HepG2 (cell line): ENCODE data around the gene AGAP1. TPM values are rescaled to one million over a fixed set of nuclear protein-coding genes. Genes with fewer than 3 reads are reported as not detected.

Experiments
- AHDC1 ChIP-seq: sonication (generic); formaldehyde crosslinking; IDR thresholded peaks from 2 replicates; pipeline ENCODE4 v1.5.1; 2020; ENCODE audit warnings: mild to moderate bottlenecking, missing genetic modification reagents, borderline replicate concordance
- DNMT3B ChIP-seq: conservative IDR thresholded peaks from 2 replicates; pipeline ENCODE4 v1.6.1; 2016; ENCODE audit warnings: missing biosample characterization, control low read depth
- MAFG ChIP-seq: sonication (generic); formaldehyde crosslinking; IDR thresholded peaks from 2 replicates; pipeline ENCODE4 v1.5.1; 2020; ENCODE audit warnings: mild to moderate bottlenecking, missing genetic modification reagents
- NCOA2 ChIP-seq: sonication (generic); formaldehyde crosslinking; IDR thresholded peaks from 2 replicates; pipeline ENCODE4 v1.8.0; 2022; ENCODE audit warnings: inconsistent platforms
- NR3C1 ChIP-seq: sonication (generic); formaldehyde crosslinking; IDR thresholded peaks from 2 replicates; pipeline ENCODE4 v1.4.0; 2020; ENCODE audit warnings: missing genetic modification reagents
- PBX2 ChIP-seq: IDR thresholded peaks from 2 replicates; pipeline ENCODE4 v1.6.1; 2016; ENCODE audit warnings: control low read depth
- RFX5 ChIP-seq: IDR thresholded peaks from 2 replicates; pipeline ENCODE4 v1.6.1; 2011; ENCODE audit warnings: low read depth, low read length, improper control_type of control experiment
- SIX1 ChIP-seq: sonication (generic); formaldehyde crosslinking; IDR thresholded peaks from 2 replicates; pipeline ENCODE4 v1.4.0; 2020; ENCODE audit warnings: missing genetic modification reagents, borderline replicate concordance
- SRSF4 ChIP-seq: fragments of 200-400 bp; formaldehyde crosslinking; IDR thresholded peaks from one replicate; pipeline ENCODE4 v1.6.1; 2018; ENCODE audit warnings: mild to moderate bottlenecking, low read depth, low read length, moderate library complexity; ENCODE audit not compliant: poor library complexity, severe bottlenecking
- TEAD3 ChIP-seq: optimal IDR thresholded peaks from 2 replicates; pipeline ENCODE3; 2016; ENCODE audit warnings: borderline replicate concordance
- YY1 ChIP-seq: IDR thresholded peaks from 2 replicates; pipeline ENCODE4 v1.6.1; 2011; ENCODE audit warnings: low read length, low read depth, moderate library complexity, mild to moderate bottlenecking; ENCODE audit not compliant: insufficient read depth, insufficient replicate concordance
- ZMYM3 ChIP-seq: sonication (generic); formaldehyde crosslinking; IDR thresholded peaks from 2 replicates; pipeline ENCODE4 v1.5.1; 2020; ENCODE audit warnings: mild to moderate bottlenecking, missing genetic modification reagents
- ZNF263 ChIP-seq: sonication (generic); formaldehyde crosslinking; IDR thresholded peaks from 2 replicates; pipeline ENCODE4 v1.4.0; 2020; ENCODE audit warnings: missing genetic modification reagents
- ZNF432 ChIP-seq: sonication (generic); formaldehyde crosslinking; IDR thresholded peaks from 2 replicates; pipeline ENCODE4 v1.5.0; 2020; ENCODE audit warnings: missing genetic modification reagents, mild to moderate bottlenecking, borderline replicate concordance
- ZNF503 ChIP-seq: sonication (generic); formaldehyde crosslinking; IDR thresholded peaks from 2 replicates; pipeline ENCODE4 v1.4.0; 2020; ENCODE audit warnings: missing genetic modification reagents
- polyA plus RNA-seq, 8 experiments: library from polyadenylated mRNA; depleted of rRNA in 3 of 8; stranded (reverse) in 7 of 8; unstranded in 1 of 8; fragments of >200 nt; fragmentation: Illumina TruSeq in 4 of 8; extraction: Trizol in 4 of 8; gene quantifications; 2 replicates each; pipeline versions ENCODE4 v1.2.1 to v1.2.3, GENCODE V29; 2011 to 2016; ENCODE audit warnings: low read depth in 4 of 8, missing spikeins in 1 of 8, mixed read lengths in 1 of 8; ENCODE audit not compliant: insufficient read depth in 1 of 8
- total RNA-seq, 5 experiments: library from RNA; depleted of rRNA; stranded (reverse); fragments of >200 nt; fragmentation: Illumina TruSeq; extraction: Trizol; gene quantifications; 2 replicates each; pipeline ENCODE4 v1.2.3, GENCODE V29; 2016; ENCODE audit warnings: low read depth in 1 of 5
- TF ChIP-seq, protein P1 (sequence below): sonication (generic); formaldehyde crosslinking; IDR thresholded peaks from 2 replicates; pipeline ENCODE4 v1.8.0; 2022; ENCODE audit warnings: missing genetic modification reagents, mild to moderate bottlenecking, borderline replicate concordance
- TF ChIP-seq, protein P2 (sequence below): sonication (generic); formaldehyde crosslinking; IDR thresholded peaks from 2 replicates; pipeline ENCODE4 v1.8.0; 2022; ENCODE audit warnings: missing genetic modification reagents, mild to moderate bottlenecking, moderate library complexity, borderline replicate concordance

AGAP1 gene
- total and polyA plus RNA-seq, 2 of the 13 experiments (the other 11 are each of a cell fraction or from before 2014, with no cell fraction given), result 21.2 to 32.7 TPM

DNA sequence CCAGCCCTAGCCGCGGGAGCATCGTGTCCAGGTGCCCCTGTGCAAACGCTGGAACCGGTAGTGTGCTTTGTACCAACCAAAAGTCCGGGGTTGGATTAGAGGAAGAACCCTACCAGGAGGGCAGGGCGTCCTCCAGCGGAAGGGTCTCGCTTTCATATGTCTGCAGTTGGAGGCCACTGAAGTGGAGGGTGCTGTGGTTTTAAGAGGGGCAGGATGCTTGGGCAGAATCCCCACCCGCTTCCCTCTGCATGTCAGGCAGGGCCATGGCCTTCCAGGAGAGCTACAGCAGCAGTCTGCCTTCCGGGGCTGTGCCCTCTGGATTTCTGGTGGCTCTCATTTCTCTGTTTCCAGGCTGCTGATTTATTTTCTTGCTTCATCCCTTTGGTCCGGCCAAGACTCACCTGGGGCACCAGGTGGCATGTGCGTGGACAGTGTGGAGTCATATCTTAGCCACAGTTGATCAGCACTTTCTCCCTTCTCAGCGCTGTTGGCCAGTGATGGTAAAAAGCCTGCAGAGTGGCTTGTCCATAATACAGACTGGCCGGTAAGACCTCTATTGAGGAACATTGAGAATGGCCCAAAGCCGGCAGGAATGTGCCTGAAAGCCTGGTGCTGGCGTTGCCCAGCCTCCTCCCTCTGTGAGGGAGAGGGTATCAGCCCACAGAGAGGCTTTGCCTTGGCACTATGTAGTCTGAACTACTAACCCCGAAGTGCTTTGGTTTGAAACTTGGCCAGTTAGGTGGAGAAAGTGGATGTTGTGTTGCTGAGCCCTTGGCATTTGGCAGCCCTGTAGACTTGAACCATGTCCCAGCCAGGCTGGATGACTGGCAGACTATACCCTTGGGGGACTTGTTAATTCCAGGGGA, 1.8 kb downstream of the AGAP1 start (continued):
- TF ChIP-seq NR3C1 (no peak), SRSF4 (no peak), PBX2 (CRISPR knock-in tag) (no peak), TEAD3 (CRISPR knock-in tag) (no peak), ZNF503 (no peak), AHDC1 (CRISPR knock-in tag) (no peak), MAFG (no peak), NCOA2 (CRISPR knock-in tag) (no peak), YY1 (no peak), SIX1 (no peak), ZNF263 (no peak; the same call in 1 of the 2 replicates), RFX5 (no peak), ZMYM3 (CRISPR knock-in tag) (no peak), ZNF432 (no peak), DNMT3B (no peak)
- TF ChIP-seq, protein P1, sequence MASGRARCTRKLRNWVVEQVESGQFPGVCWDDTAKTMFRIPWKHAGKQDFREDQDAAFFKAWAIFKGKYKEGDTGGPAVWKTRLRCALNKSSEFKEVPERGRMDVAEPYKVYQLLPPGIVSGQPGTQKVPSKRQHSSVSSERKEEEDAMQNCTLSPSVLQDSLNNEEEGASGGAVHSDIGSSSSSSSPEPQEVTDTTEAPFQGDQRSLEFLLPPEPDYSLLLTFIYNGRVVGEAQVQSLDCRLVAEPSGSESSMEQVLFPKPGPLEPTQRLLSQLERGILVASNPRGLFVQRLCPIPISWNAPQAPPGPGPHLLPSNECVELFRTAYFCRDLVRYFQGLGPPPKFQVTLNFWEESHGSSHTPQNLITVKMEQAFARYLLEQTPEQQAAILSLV (CRISPR knock-in tag), result no peak
- TF ChIP-seq, protein P2, sequence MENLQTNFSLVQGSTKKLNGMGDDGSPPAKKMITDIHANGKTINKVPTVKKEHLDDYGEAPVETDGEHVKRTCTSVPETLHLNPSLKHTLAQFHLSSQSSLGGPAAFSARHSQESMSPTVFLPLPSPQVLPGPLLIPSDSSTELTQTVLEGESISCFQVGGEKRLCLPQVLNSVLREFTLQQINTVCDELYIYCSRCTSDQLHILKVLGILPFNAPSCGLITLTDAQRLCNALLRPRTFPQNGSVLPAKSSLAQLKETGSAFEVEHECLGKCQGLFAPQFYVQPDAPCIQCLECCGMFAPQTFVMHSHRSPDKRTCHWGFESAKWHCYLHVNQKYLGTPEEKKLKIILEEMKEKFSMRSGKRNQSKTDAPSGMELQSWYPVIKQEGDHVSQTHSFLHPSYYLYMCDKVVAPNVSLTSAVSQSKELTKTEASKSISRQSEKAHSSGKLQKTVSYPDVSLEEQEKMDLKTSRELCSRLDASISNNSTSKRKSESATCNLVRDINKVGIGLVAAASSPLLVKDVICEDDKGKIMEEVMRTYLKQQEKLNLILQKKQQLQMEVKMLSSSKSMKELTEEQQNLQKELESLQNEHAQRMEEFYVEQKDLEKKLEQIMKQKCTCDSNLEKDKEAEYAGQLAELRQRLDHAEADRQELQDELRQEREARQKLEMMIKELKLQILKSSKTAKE (CRISPR knock-in tag), result no peak
